Activated naive CD4-positive, alpha-beta T cell treated with anti-CD3 and anti-CD28 coated beads, Interleukin-2, amount 10 ng/mL, durations not matched to agents 7 days and 5 days (primary cell): ENCODE data around the gene CPLX1.
A peak's percentile ranks its signal among the peaks of the same experiment; 100 is the strongest.

Source experiments
- CTCF ChIA-PET: fragments of 350-600 bp; sonication (Branson Sonifier 250); formaldehyde crosslinking; loops from one replicate; lab custom pipeline; 2021; ENCODE audit warnings: antibody characterized with exemption; lab: Charles Lee
- DNase-seq: peaks from one replicate; pipeline ENCODE4 v3.0.0-alpha.2; 2020
- H3K27ac Mint-ChIP-seq: one replicate; pipeline ENCODE4 v1.8.0; 2021; ENCODE audit warnings: mild to moderate bottlenecking, moderate library complexity, mixed read lengths
- H3K27me3 Mint-ChIP-seq: one replicate; pipeline ENCODE4 v1.8.0; 2021; ENCODE audit warnings: mild to moderate bottlenecking, mixed read lengths
- H3K36me3 Mint-ChIP-seq: one replicate; pipeline ENCODE4 v1.8.0; 2021; ENCODE audit warnings: mixed read lengths
- H3K4me1 Mint-ChIP-seq: one replicate; pipeline ENCODE4 v1.8.0; 2021; ENCODE audit warnings: mixed read lengths
- H3K4me3 Mint-ChIP-seq: one replicate; pipeline ENCODE4 v1.8.0; 2021; ENCODE audit warnings: mild to moderate bottlenecking, moderate library complexity, mixed read lengths
- H3K9me3 Mint-ChIP-seq: one replicate; pipeline ENCODE4 v1.8.0; 2021; ENCODE audit warnings: mixed read lengths

Gene CPLX1

GRCh38 chr4:825971-826330 is at the start of gene CPLX1:
TSS of gene CPLX1 (minus strand) at chr4:826129. CDS start at chr4:824522, 1,607 bp downstream.
- H3K4me3 Mint-ChIP-seq = no peak within 1 kb of the TSS

GRCh38 chr4:874971-875817 is 49.3 kb upstream of the CPLX1 start:
- Mint-ChIP-seq H3K27ac (peak overlapping the region; percentile 8), H3K36me3 (peaks cover 62% of the 10 kb centered on the region), H3K27me3 (no peaks in the 10 kb centered on the region), H3K4me3 (no peak overlapping the region), H3K9me3 (no peaks in the 10 kb centered on the region), H3K4me1 (peaks cover 28% of the 10 kb centered on the region)
- no peak for DNase-seq
- CTCF ChIA-PET = no interaction called here

More at GRCh38 chr4:825971-826330, at the start of gene CPLX1:
- Mint-ChIP-seq H3K9me3 (no peaks in the 10 kb centered on the region), H3K27ac (no peak within 1 kb of the TSS), H3K27me3 (peaks cover 91% of the 10 kb centered on the region), H3K36me3 (no peaks in the 10 kb centered on the region), H3K4me1 (no peaks in the 10 kb centered on the region)
- CTCF ChIA-PET = no interaction called here
- peak; percentile 23 for DNase-seq

GRCh38 chr4:874056-874455 is 48.1 kb upstream of the CPLX1 start:
- Mint-ChIP-seq H3K4me1 (peaks cover 17% of the 10 kb centered on the region), H3K27me3 (no peaks in the 10 kb centered on the region), H3K36me3 (peaks cover 62% of the 10 kb centered on the region), H3K4me3 (no peak overlapping the region), H3K27ac (no peak overlapping the region), H3K9me3 (peaks cover 7% of the 10 kb centered on the region)
- CTCF ChIA-PET = interaction anchor here (0.7 kb wide), 1 partner anchor 846 kb away, joined by 3 read pairs; no protein-coding TSS in a partner anchor
- DNase-seq = no peak

GRCh38 chr4:872241-872981 is 46.5 kb upstream of the CPLX1 start:
- H3K4me1 Mint-ChIP-seq = peaks cover 4% of the 10 kb centered on the region
- peaks cover 60% of the 10 kb centered on the region for H3K36me3 Mint-ChIP-seq
- no peak for DNase-seq
- H3K4me3 Mint-ChIP-seq = no peak overlapping the region
- CTCF ChIA-PET = no interaction called here
- peaks cover 9% of the 10 kb centered on the region for H3K9me3 Mint-ChIP-seq
- H3K27me3 Mint-ChIP-seq = no peaks in the 10 kb centered on the region
- no peak overlapping the region for H3K27ac Mint-ChIP-seq

- no peaks in the 10 kb centered on the region for H3K27me3 Mint-ChIP-seq
- peaks cover 9% of the 10 kb centered on the region for H3K9me3 Mint-ChIP-seq
- no peaks in the 10 kb centered on the region for H3K4me1 Mint-ChIP-seq
- CTCF ChIA-PET = no interaction called here
- H3K36me3 Mint-ChIP-seq = peaks cover 53% of the 10 kb centered on the region
- no peak overlapping the region for H3K4me3 Mint-ChIP-seq
- H3K27ac Mint-ChIP-seq = no peak overlapping the region
- no peak for DNase-seq
These were observed 45.6 kb upstream of the CPLX1 start for GRCh38 chr4:871484-871883.

- Mint-ChIP-seq H3K4me1 (no peaks in the 10 kb centered on the region), H3K36me3 (peaks cover 51% of the 10 kb centered on the region), H3K27ac (no peak overlapping the region), H3K27me3 (no peaks in the 10 kb centered on the region), H3K4me3 (no peak overlapping the region), H3K9me3 (peaks cover 9% of the 10 kb centered on the region)
- CTCF ChIA-PET = no interaction called here
- no peak for DNase-seq
These were observed 45.0 kb upstream of the CPLX1 start for GRCh38 chr4:870951-871350.

- H3K27me3 Mint-ChIP-seq = no peaks in the 10 kb centered on the region
- H3K4me3 Mint-ChIP-seq = no peak overlapping the region
- CTCF ChIA-PET = no interaction called here
- peaks cover 50% of the 10 kb centered on the region for H3K36me3 Mint-ChIP-seq
- DNase-seq = no peak
- peak overlapping the region; percentile 4 for H3K27ac Mint-ChIP-seq
- H3K9me3 Mint-ChIP-seq = peaks cover 9% of the 10 kb centered on the region
- H3K4me1 Mint-ChIP-seq = no peaks in the 10 kb centered on the region
These were observed 43.8 kb upstream of the CPLX1 start for GRCh38 chr4:869776-870175.

GRCh38 chr4:868421-868820 is 42.5 kb upstream of the CPLX1 start:
- peaks cover 9% of the 10 kb centered on the region for H3K9me3 Mint-ChIP-seq
- CTCF ChIA-PET = no interaction called here
- H3K36me3 Mint-ChIP-seq = peaks cover 45% of the 10 kb centered on the region
- no peak overlapping the region for H3K4me3 Mint-ChIP-seq
- no peak overlapping the region for H3K27ac Mint-ChIP-seq
- no peak for DNase-seq
- H3K4me1 Mint-ChIP-seq = no peaks in the 10 kb centered on the region
- no peaks in the 10 kb centered on the region for H3K27me3 Mint-ChIP-seq

- DNase-seq = no peak
- CTCF ChIA-PET = no interaction called here
- Mint-ChIP-seq H3K27me3 (no peaks in the 10 kb centered on the region), H3K9me3 (peaks cover 9% of the 10 kb centered on the region), H3K27ac (no peak overlapping the region), H3K4me3 (no peak overlapping the region), H3K4me1 (no peaks in the 10 kb centered on the region), H3K36me3 (peaks cover 50% of the 10 kb centered on the region)
These were observed 41.8 kb upstream of the CPLX1 start for GRCh38 chr4:867526-868250.

- Mint-ChIP-seq H3K4me3 (no peak overlapping the region), H3K27ac (no peak overlapping the region), H3K4me1 (no peaks in the 10 kb centered on the region), H3K36me3 (peaks cover 51% of the 10 kb centered on the region), H3K9me3 (peaks cover 9% of the 10 kb centered on the region), H3K27me3 (no peaks in the 10 kb centered on the region)
- no peak for DNase-seq
- CTCF ChIA-PET = no interaction called here
These were observed 40.9 kb upstream of the CPLX1 start for GRCh38 chr4:866761-867390.

- Mint-ChIP-seq H3K36me3 (peaks cover 52% of the 10 kb centered on the region), H3K27ac (no peak overlapping the region)
- CTCF ChIA-PET = no interaction called here
These were observed 40.3 kb upstream of the CPLX1 start for GRCh38 chr4:866068-866760.

GRCh38 chr4:865572-865971 is 39.6 kb upstream of the CPLX1 start:
- Mint-ChIP-seq H3K4me1 (no peaks in the 10 kb centered on the region), H3K4me3 (no peak overlapping the region), H3K36me3 (peaks cover 54% of the 10 kb centered on the region), H3K9me3 (peaks cover 9% of the 10 kb centered on the region), H3K27me3 (no peaks in the 10 kb centered on the region), H3K27ac (no peak overlapping the region)
- CTCF ChIA-PET = no interaction called here
- no peak for DNase-seq

More at GRCh38 chr4:866068-866760, 40.3 kb upstream of the CPLX1 start:
- peaks cover 9% of the 10 kb centered on the region for H3K9me3 Mint-ChIP-seq
- H3K4me3 Mint-ChIP-seq = no peak overlapping the region
- no peak for DNase-seq
- no peaks in the 10 kb centered on the region for H3K27me3 Mint-ChIP-seq
- no peaks in the 10 kb centered on the region for H3K4me1 Mint-ChIP-seq

- no peak for DNase-seq
- CTCF ChIA-PET = no interaction called here
- H3K9me3 Mint-ChIP-seq = peaks cover 9% of the 10 kb centered on the region
- H3K27ac Mint-ChIP-seq = no peak overlapping the region
- H3K4me3 Mint-ChIP-seq = no peak overlapping the region
- no peaks in the 10 kb centered on the region for H3K27me3 Mint-ChIP-seq
- H3K36me3 Mint-ChIP-seq = peaks cover 53% of the 10 kb centered on the region
- no peaks in the 10 kb centered on the region for H3K4me1 Mint-ChIP-seq
These were observed 39.2 kb upstream of the CPLX1 start for GRCh38 chr4:865121-865465.
